BLaER1 (cell line): ENCODE data around the gene ZSWIM8.
"Not testable (repeated sequence)": the region's sequence is repeated elsewhere in the genome, so short reads cannot be mapped to it uniquely, and the experiment has no call there.

Experiments used
- H3K27ac ChIP-seq: shearing (Covaris generic); formaldehyde crosslinking; 2 replicates; pipeline ENCODE4 v1.8.1; 2022
- H3K27me3 ChIP-seq: shearing (Covaris generic); formaldehyde crosslinking; 2 replicates; pipeline ENCODE4 v1.8.1; 2022
- H3K36me3 ChIP-seq: shearing (Covaris generic); formaldehyde crosslinking; 2 replicates; pipeline ENCODE4 v1.8.1; 2022
- H3K4me1 ChIP-seq: shearing (Covaris generic); formaldehyde crosslinking; 2 replicates; pipeline ENCODE4 v1.8.1; 2022
- H3K4me2 ChIP-seq: shearing (Covaris generic); formaldehyde crosslinking; 2 replicates; pipeline ENCODE4 v1.8.1; 2022
- H3K4me3 ChIP-seq: shearing (Covaris generic); formaldehyde crosslinking; 2 replicates; pipeline ENCODE4 v1.8.1; 2022
- H3K9ac ChIP-seq: shearing (Covaris generic); formaldehyde crosslinking; 2 replicates; pipeline ENCODE4 v1.8.1; 2022
- H3K9me3 ChIP-seq: shearing (Covaris generic); formaldehyde crosslinking; 2 replicates; pipeline ENCODE4 v1.8.1; 2022
- H4K20me1 ChIP-seq: shearing (Covaris generic); formaldehyde crosslinking; 2 replicates; pipeline ENCODE4 v1.8.1; 2022
- Cebpa-rat ChIP-seq: shearing (Covaris generic); IDR thresholded peaks from 2 replicates; pipeline ENCODE4 v1.8.1; 2022

Gene ZSWIM8

GRCh38 chr10:73827346-73828089 is 42.1 kb downstream of the ZSWIM8 start:
- Histone ChIP-seq H3K9me3 (no peaks in the 10 kb centered on the region), H3K36me3 (peaks cover 69% of the 10 kb centered on the region), H4K20me1 (no peaks in the 10 kb centered on the region)

GRCh38 chr10:73828161-73828560 is 42.8 kb downstream of the ZSWIM8 start:
- Histone ChIP-seq H3K9ac (no peak overlapping the region), H3K4me3 (no peak overlapping the region), H3K4me1 (peaks cover 7% of the 10 kb centered on the region), H3K27me3 (no peaks in the 10 kb centered on the region), H3K9me3 (no peaks in the 10 kb centered on the region), H3K36me3 (peaks cover 63% of the 10 kb centered on the region), H4K20me1 (no peaks in the 10 kb centered on the region), H3K4me2 (no peak overlapping the region), H3K27ac (no peak overlapping the region)
- no peak for TF ChIP-seq Cebpa-rat

More at GRCh38 chr10:73827346-73828089, 42.1 kb downstream of the ZSWIM8 start:
- Histone ChIP-seq H3K9ac (no peak overlapping the region), H3K27ac (no peak overlapping the region), H3K4me1 (peaks cover 7% of the 10 kb centered on the region), H3K4me3 (no peak overlapping the region), H3K27me3 (no peaks in the 10 kb centered on the region), H3K4me2 (peak overlapping the region; percentile 14; the same call in 1 of the 2 replicates)
- TF ChIP-seq Cebpa-rat, result no peak

GRCh38 chr10:73829090-73829489 is 43.7 kb downstream of the ZSWIM8 start:
- not testable (repeated sequence) for H3K4me3 ChIP-seq, H3K27ac ChIP-seq, H4K20me1 ChIP-seq

GRCh38 chr10:73836427-73836980 is 51.1 kb downstream of the ZSWIM8 start:
- Histone ChIP-seq H3K4me3 (no peak overlapping the region), H3K36me3 (peaks cover 69% of the 10 kb centered on the region), H4K20me1 (no peaks in the 10 kb centered on the region), H3K27ac (no peak overlapping the region), H3K4me2 (no peak overlapping the region), H3K27me3 (no peaks in the 10 kb centered on the region), H3K9ac (no peak overlapping the region), H3K4me1 (no peaks in the 10 kb centered on the region), H3K9me3 (no peaks in the 10 kb centered on the region)
- TF ChIP-seq Cebpa-rat, result no peak

More at GRCh38 chr10:73829090-73829489, 43.7 kb downstream of the ZSWIM8 start:
- not testable (repeated sequence) for H3K4me2 ChIP-seq, H3K4me1 ChIP-seq, H3K27me3 ChIP-seq, H3K9ac ChIP-seq, H3K9me3 ChIP-seq
- H3K36me3 ChIP-seq, result peaks cover 54% of the 10 kb centered on the region

- H4K20me1 ChIP-seq, result no peaks in the 10 kb centered on the region
- no peak for TF ChIP-seq Cebpa-rat
- H3K27me3 ChIP-seq, result no peaks in the 10 kb centered on the region
- peaks cover 75% of the 10 kb centered on the region for H3K36me3 ChIP-seq
- H3K4me1 ChIP-seq, result no peaks in the 10 kb centered on the region
- H3K9ac ChIP-seq, result no peak overlapping the region
- H3K27ac ChIP-seq, result no peak overlapping the region
- H3K4me3 ChIP-seq, result no peak overlapping the region
- no peak overlapping the region for H3K4me2 ChIP-seq
- H3K9me3 ChIP-seq, result no peaks in the 10 kb centered on the region
Measured at GRCh38 chr10:73837072-73837471, 51.7 kb downstream of the ZSWIM8 start.

GRCh38 chr10:73838008-73838567 is 52.7 kb downstream of the ZSWIM8 start:
- no peaks in the 10 kb centered on the region for H3K9me3 ChIP-seq
- no peak overlapping the region for H3K4me2 ChIP-seq
- peaks cover 85% of the 10 kb centered on the region for H3K36me3 ChIP-seq
- H3K4me1 ChIP-seq, result no peaks in the 10 kb centered on the region
- no peak overlapping the region for H3K27ac ChIP-seq
- no peaks in the 10 kb centered on the region for H4K20me1 ChIP-seq
- H3K4me3 ChIP-seq, result no peak overlapping the region
- TF ChIP-seq Cebpa-rat, result no peak
- no peak overlapping the region for H3K9ac ChIP-seq
- H3K27me3 ChIP-seq, result no peaks in the 10 kb centered on the region

GRCh38 chr10:73838827-73839226 is 53.4 kb downstream of the ZSWIM8 start:
- Histone ChIP-seq H3K36me3 (peaks cover 92% of the 10 kb centered on the region), H4K20me1 (no peaks in the 10 kb centered on the region), H3K27ac (no peak overlapping the region), H3K4me2 (no peak overlapping the region), H3K4me3 (no peak overlapping the region), H3K9ac (no peak overlapping the region), H3K27me3 (no peaks in the 10 kb centered on the region), H3K9me3 (no peaks in the 10 kb centered on the region), H3K4me1 (no peaks in the 10 kb centered on the region)
- TF ChIP-seq Cebpa-rat, result no peak

DNA sequence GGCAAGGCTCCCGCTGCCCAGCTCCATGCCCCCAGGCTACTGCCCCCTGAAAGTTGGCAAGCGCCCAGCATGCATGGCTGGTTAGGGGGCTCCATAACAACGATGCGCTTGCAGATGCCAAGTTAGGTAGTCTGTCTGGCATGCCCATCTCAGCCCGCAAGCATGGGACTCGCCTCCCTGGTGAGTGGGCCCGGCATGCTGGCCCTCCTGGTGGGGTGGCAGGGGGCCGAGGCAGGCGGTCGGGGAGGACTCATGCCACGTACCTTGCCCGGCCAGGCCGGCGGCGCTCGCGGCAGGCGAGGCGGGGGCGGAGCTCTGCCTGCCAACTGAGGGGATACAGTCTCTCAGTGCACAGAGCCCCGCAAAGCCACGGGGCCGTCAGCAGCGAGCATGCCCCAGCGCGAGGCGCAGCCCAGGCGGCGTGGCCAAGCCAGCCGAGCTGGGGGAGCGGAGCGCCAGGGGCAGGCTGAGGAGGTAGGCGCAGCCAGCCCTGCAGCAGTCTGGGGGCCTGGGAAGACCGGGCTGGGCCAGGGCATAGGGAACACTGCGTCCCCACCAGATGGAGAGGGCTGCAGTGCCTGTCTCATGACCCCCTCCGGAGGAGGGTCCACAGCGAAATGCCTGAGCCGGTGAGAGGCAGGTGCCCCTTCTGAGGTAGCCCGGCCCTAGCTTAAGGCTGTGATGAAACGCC is 54.0 kb downstream of the ZSWIM8 start:
- Histone ChIP-seq H3K4me1 (no peaks in the 10 kb centered on the region), H3K27me3 (no peaks in the 10 kb centered on the region), H3K4me2 (no peak overlapping the region), H4K20me1 (no peaks in the 10 kb centered on the region), H3K36me3 (peaks cover 95% of the 10 kb centered on the region), H3K27ac (no peak overlapping the region), H3K4me3 (no peak overlapping the region), H3K9ac (no peak overlapping the region), H3K9me3 (no peaks in the 10 kb centered on the region)
- no peak for TF ChIP-seq Cebpa-rat

GRCh38 chr10:73840056-73840402 is 54.6 kb downstream of the ZSWIM8 start:
- H4K20me1 ChIP-seq, result no peaks in the 10 kb centered on the region
- H3K4me3 ChIP-seq, result no peak overlapping the region
- H3K9me3 ChIP-seq, result no peaks in the 10 kb centered on the region
- H3K9ac ChIP-seq, result no peak overlapping the region
- H3K27ac ChIP-seq, result no peak overlapping the region
- TF ChIP-seq Cebpa-rat, result no peak
- no peak overlapping the region for H3K4me2 ChIP-seq
- no peaks in the 10 kb centered on the region for H3K4me1 ChIP-seq
- peaks cover 95% of the 10 kb centered on the region for H3K36me3 ChIP-seq
- no peaks in the 10 kb centered on the region for H3K27me3 ChIP-seq
